ENCODE measurements around the gene TEC. TPM values are rescaled to one million over a fixed set of nuclear protein-coding genes. Genes with fewer than 3 reads are reported as not detected.
A peak's percentile ranks its signal among the peaks of the same experiment; 100 is the strongest.

TEC gene
- total and polyA plus RNA-seq, 4 experiments from 2014 or later = 0.87 to 4.2 (median 2.3) TPM

- Mint-ChIP-seq H3K4me1 (peaks cover 52 to 64% (median 59%) of the 10 kb centered on the region in 4 donors), H3K36me3 (peaks cover 7 to 26% of the 10 kb centered on the region in 2 donors), H3K27me3 (no peaks in the 10 kb centered on the region), H3K4me3 (no peak overlapping the region), H3K27ac (no peak overlapping the region), H3K9me3 (no peaks in the 10 kb centered on the region)
- H3K4me3 ChIP-seq (ENCODE audit: low read length in 2 of 2) = no peak overlapping the region
- no peaks in the 10 kb centered on the region for H3K9me3 ChIP-seq (ENCODE audit: control insufficient read depth in 1 of 2, low read length in 2 of 2)
- no peak for DNase-seq
- ChIA-PET CTCF (ENCODE audit: partially characterized antibody) (interaction anchor here (1.4 to 1.8 kb wide), 2 partner anchors 19 to 29 kb away, joined by 4 to 8 read pairs; no protein-coding TSS in a partner anchor), POLR2A (ENCODE audit: partially characterized antibody) (interaction anchor here (1.0 kb wide), 1 partner anchor 12 kb away, joined by 3 read pairs; no protein-coding TSS in a partner anchor)
- H3K27me3 ChIP-seq (ENCODE audit: insufficient read depth, low read length) = no peaks in the 10 kb centered on the region
- no peaks in the 10 kb centered on the region for H3K36me3 ChIP-seq (ENCODE audit: insufficient read depth, low read length)
- no peak overlapping the region for H3K27ac ChIP-seq (ENCODE audit: low read depth, low read length)
- peaks cover 79% of the 10 kb centered on the region for H3K4me1 ChIP-seq (ENCODE audit: insufficient read depth, low read length)
- intact Hi-C loops (cut with micrococcal nuclease) = no loop called here
These were observed 149.5 kb downstream of the TEC start for GRCh38 chr4:48120132-48120531.

- Mint-ChIP-seq H3K36me3 (peaks cover 9 to 26% of the 10 kb centered on the region in 2 donors), H3K4me3 (peak overlapping the region in 4 of 8 donors; percentile 16 to 53 (median 33)), H3K27ac (peak overlapping the region in 3 of 7 donors; percentile 9 to 83 (median 82)), H3K9me3 (no peaks in the 10 kb centered on the region), H3K4me1 (peaks cover 49 to 61% (median 56%) of the 10 kb centered on the region in 4 donors), H3K27me3 (no peaks in the 10 kb centered on the region)
- ChIA-PET CTCF (ENCODE audit: partially characterized antibody) (interaction anchor here (1.4 to 1.8 kb wide), 2 partner anchors 19 to 28 kb away, joined by 4 to 8 read pairs; no protein-coding TSS in a partner anchor), POLR2A (ENCODE audit: partially characterized antibody) (interaction anchor here (1.0 kb wide), 1 partner anchor 12 kb away, joined by 3 read pairs; no protein-coding TSS in a partner anchor)
- no peaks in the 10 kb centered on the region for H3K36me3 ChIP-seq (ENCODE audit: insufficient read depth, low read length)
- DNase-seq = no peak
- H3K27ac ChIP-seq (ENCODE audit: low read depth, low read length) = no peak overlapping the region
- peaks cover 75% of the 10 kb centered on the region for H3K4me1 ChIP-seq (ENCODE audit: insufficient read depth, low read length)
- H3K4me3 ChIP-seq (ENCODE audit: low read length in 2 of 2) = no peak overlapping the region
- intact Hi-C loops (cut with micrococcal nuclease) = no loop called here
- no peaks in the 10 kb centered on the region for H3K27me3 ChIP-seq (ENCODE audit: insufficient read depth, low read length)
- no peaks in the 10 kb centered on the region for H3K9me3 ChIP-seq (ENCODE audit: control insufficient read depth in 1 of 2, low read length in 2 of 2)
These were observed 150.0 kb downstream of the TEC start for GRCh38 chr4:48119646-48120045.

DNA sequence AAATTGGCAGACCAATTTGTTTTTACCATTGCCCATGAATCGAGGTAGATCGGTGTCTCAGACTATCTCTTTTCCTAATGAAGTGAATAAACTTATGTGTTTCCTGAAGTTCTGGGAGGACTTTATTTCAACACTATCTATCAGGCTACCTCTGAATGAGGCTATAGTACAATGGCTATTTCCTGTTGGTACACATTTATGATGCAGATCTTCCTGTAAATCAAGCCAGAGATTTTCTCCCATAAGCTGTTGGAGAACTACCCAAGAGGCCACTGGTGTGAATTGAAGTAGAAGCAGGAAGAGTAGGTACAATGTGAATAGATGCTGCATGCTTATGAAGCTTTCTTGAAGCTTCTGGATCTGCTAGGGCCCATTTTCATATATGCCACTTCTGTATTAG is 151.6 kb downstream of the TEC start:
- CTCF ChIA-PET (ENCODE audit: partially characterized antibody) = interaction anchor here (0.9 to 2.2 kb wide), 3 partner anchors 9 to 23 kb away, joined by 4 to 17 read pairs (median 7); no protein-coding TSS in a partner anchor
- H3K9me3 Mint-ChIP-seq = no peaks in the 10 kb centered on the region
- H3K27ac ChIP-seq (ENCODE audit: low read depth, low read length) = no peak overlapping the region
- peak overlapping the region; percentile 0 to 68 (median 36) for H3K27ac Mint-ChIP-seq
- no peaks in the 10 kb centered on the region for H3K27me3 ChIP-seq (ENCODE audit: insufficient read depth, low read length)
- H3K4me1 Mint-ChIP-seq = peaks cover 46 to 61% (median 55%) of the 10 kb centered on the region in 4 donors
- H3K4me3 ChIP-seq (ENCODE audit: low read length in 2 of 2) = no peak overlapping the region
- POLR2A ChIA-PET (ENCODE audit: partially characterized antibody) = interaction anchor here (1.7 kb wide), 1 partner anchor 10 kb away, joined by 4 read pairs; no protein-coding TSS in a partner anchor
- H3K4me3 Mint-ChIP-seq = peak overlapping the region in 3 of 8 donors; percentile 3 to 24 (median 13)
- H3K36me3 Mint-ChIP-seq = peaks cover 14 to 36% of the 10 kb centered on the region in 2 donors
- no peaks in the 10 kb centered on the region for H3K9me3 ChIP-seq (ENCODE audit: control insufficient read depth in 1 of 2, low read length in 2 of 2)
- DNase-seq = no peak
- peaks cover 75% of the 10 kb centered on the region for H3K4me1 ChIP-seq (ENCODE audit: insufficient read depth, low read length)
- no peaks in the 10 kb centered on the region for H3K27me3 Mint-ChIP-seq
- H3K36me3 ChIP-seq (ENCODE audit: insufficient read depth, low read length) = no peaks in the 10 kb centered on the region
- intact Hi-C loops (cut with micrococcal nuclease) = no loop called here

DNA sequence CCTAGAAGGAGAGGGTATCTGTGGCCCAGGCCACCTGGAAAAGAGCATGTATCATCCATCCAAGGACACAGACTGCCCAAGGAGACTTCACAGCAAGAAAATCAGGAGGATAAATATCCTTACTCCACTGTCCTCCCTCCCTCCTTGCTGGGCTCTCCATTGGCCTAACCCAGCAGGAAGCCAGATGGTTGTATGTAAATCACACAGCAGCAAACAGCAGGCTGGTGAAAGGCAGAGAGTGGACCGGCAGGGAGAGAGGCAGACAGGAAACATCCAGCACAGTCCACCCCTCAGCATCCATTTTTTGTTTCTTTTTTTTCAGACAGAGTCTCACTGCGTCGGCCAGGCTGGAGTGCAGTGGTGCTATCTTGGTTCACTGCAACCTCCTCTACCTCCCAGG is 153.1 kb downstream of the TEC start:
- H3K27ac ChIP-seq (ENCODE audit: low read depth, low read length) = no peak overlapping the region
- H3K27ac Mint-ChIP-seq = peak overlapping the region; percentile 15 to 71 (median 37)
- DNase-seq = no peak
- intact Hi-C loops (cut with micrococcal nuclease) = no loop called here
- H3K27me3 ChIP-seq (ENCODE audit: insufficient read depth, low read length) = no peaks in the 10 kb centered on the region
- H3K4me3 Mint-ChIP-seq = peak overlapping the region in 1 of 8 donors; percentile 4
- peaks cover 22 to 47% of the 10 kb centered on the region in 2 donors for H3K36me3 Mint-ChIP-seq
- peaks cover 76% of the 10 kb centered on the region for H3K4me1 ChIP-seq (ENCODE audit: insufficient read depth, low read length)
- H3K9me3 ChIP-seq (ENCODE audit: control insufficient read depth in 1 of 2, low read length in 2 of 2) = no peaks in the 10 kb centered on the region
- H3K9me3 Mint-ChIP-seq = no peaks in the 10 kb centered on the region
- H3K36me3 ChIP-seq (ENCODE audit: insufficient read depth, low read length) = peaks cover 5% of the 10 kb centered on the region
- H3K27me3 Mint-ChIP-seq = no peaks in the 10 kb centered on the region
- H3K4me3 ChIP-seq (ENCODE audit: low read length in 2 of 2) = no peak overlapping the region
- peaks cover 58 to 71% (median 65%) of the 10 kb centered on the region in 4 donors for H3K4me1 Mint-ChIP-seq
- POLR2A ChIA-PET (ENCODE audit: partially characterized antibody) = no interaction called here
- CTCF ChIA-PET (ENCODE audit: partially characterized antibody) = interaction anchor here (1.6 to 2.2 kb wide), 2 partner anchors 11 to 23 kb away, joined by 4 to 17 read pairs; no protein-coding TSS in a partner anchor

GRCh38 chr4:48114412-48114811 is 155.2 kb downstream of the TEC start:
- no peaks in the 10 kb centered on the region for H3K9me3 Mint-ChIP-seq
- Histone ChIP-seq H3K9me3 (ENCODE audit: control insufficient read depth in 1 of 2, low read length in 2 of 2) (no peaks in the 10 kb centered on the region), H3K36me3 (ENCODE audit: insufficient read depth, low read length) (peaks cover 19% of the 10 kb centered on the region), H3K4me3 (ENCODE audit: low read length in 2 of 2) (no peak overlapping the region), H3K27me3 (ENCODE audit: insufficient read depth, low read length) (no peaks in the 10 kb centered on the region), H3K4me1 (ENCODE audit: insufficient read depth, low read length) (peaks cover 71% of the 10 kb centered on the region), H3K27ac (ENCODE audit: low read depth, low read length) (no peak overlapping the region)
- peaks cover 26 to 58% of the 10 kb centered on the region in 2 donors for H3K36me3 Mint-ChIP-seq
- intact Hi-C loops (cut with micrococcal nuclease) = no loop called here
- ChIA-PET POLR2A (ENCODE audit: partially characterized antibody) (interaction anchor here (1.7 kb wide), 1 partner anchor 24 kb away, joined by 7 read pairs; no protein-coding TSS in a partner anchor), CTCF (ENCODE audit: partially characterized antibody) (interaction anchor here (3.2 kb wide), 1 partner anchor 13 kb away, joined by 22 read pairs; no protein-coding TSS in a partner anchor)
- peaks cover 53 to 71% (median 62%) of the 10 kb centered on the region in 4 donors for H3K4me1 Mint-ChIP-seq
- H3K27me3 Mint-ChIP-seq = no peaks in the 10 kb centered on the region
- H3K27ac Mint-ChIP-seq = peak overlapping the region in 6 of 7 donors; percentile 2 to 92 (median 70)
- DNase-seq = no peak
- peak overlapping the region in 6 of 8 donors; percentile 4 to 68 (median 48) for H3K4me3 Mint-ChIP-seq

GRCh38 chr4:48112017-48112667 is 157.5 kb downstream of the TEC start:
- intact Hi-C loops (cut with micrococcal nuclease) = loop anchor here (2.0 kb wide), 1 partner anchor 15 kb away; no protein-coding TSS in a partner anchor
- Mint-ChIP-seq H3K36me3 (peaks cover 31 to 52% of the 10 kb centered on the region in 2 donors), H3K27me3 (no peaks in the 10 kb centered on the region), H3K9me3 (no peaks in the 10 kb centered on the region), H3K27ac (peak overlapping the region; percentile 72 to 91 (median 79)), H3K4me3 (peak overlapping the region in 7 of 8 donors; percentile 51 to 75 (median 65)), H3K4me1 (peaks cover 34 to 51% (median 42%) of the 10 kb centered on the region in 4 donors)
- Histone ChIP-seq H3K36me3 (ENCODE audit: insufficient read depth, low read length) (peaks cover 28% of the 10 kb centered on the region), H3K27me3 (ENCODE audit: insufficient read depth, low read length) (no peaks in the 10 kb centered on the region), H3K27ac (ENCODE audit: low read depth, low read length) (no peak overlapping the region), H3K4me1 (ENCODE audit: insufficient read depth, low read length) (peaks cover 48% of the 10 kb centered on the region), H3K4me3 (ENCODE audit: low read length in 2 of 2) (no peak overlapping the region), H3K9me3 (ENCODE audit: control insufficient read depth in 1 of 2, low read length in 2 of 2) (no peaks in the 10 kb centered on the region)
- CTCF ChIA-PET (ENCODE audit: partially characterized antibody) = interaction anchor here (0.9 to 1.7 kb wide), 2 partner anchors 19 to 23 kb away, joined by 3 to 9 read pairs; no protein-coding TSS in a partner anchor
- POLR2A ChIA-PET (ENCODE audit: partially characterized antibody) = interaction anchor here (1.5 kb wide), 1 partner anchor 18 kb away, joined by 4 read pairs; no protein-coding TSS in a partner anchor
- DNase-seq = peak in 1 of 5 donors; percentile 6

Data from CD4-positive, alpha-beta memory T cell (primary cell).